ENCODE data around the gene FAP. TPM values are rescaled to one million over a fixed set of nuclear protein-coding genes. Genes with fewer than 3 reads are reported as not detected.

FAP gene
- total RNA-seq, 1 donor from 2014 or later = 0.71 TPM

- Histone ChIP-seq H3K4me3 (no peak overlapping the region), H3K27me3 (ENCODE audit: low read depth) (no peaks in the 10 kb centered on the region), H3K36me3 (no peaks in the 10 kb centered on the region), H3K9me3 (replicated peaks) (peaks cover 7% of the 10 kb centered on the region), H3K4me1 (no peaks in the 10 kb centered on the region), H3K27ac (replicated peaks) (no peak overlapping the region)
- TF ChIP-seq CTCF (IDR thresholded peaks at IDR 0.05; ENCODE audit: borderline replicate concordance) = no peak
- no peak for DNase-seq
- intact Hi-C loops (cut with micrococcal nuclease) = no loop called here
These were observed 117.1 kb downstream of the FAP start for GRCh38 chr2:162126111-162126519.

- no peak for DNase-seq
- Histone ChIP-seq H3K4me1 (no peaks in the 10 kb centered on the region), H3K36me3 (no peaks in the 10 kb centered on the region), H3K27ac (replicated peaks) (no peak overlapping the region), H3K27me3 (ENCODE audit: low read depth) (no peaks in the 10 kb centered on the region), H3K9me3 (replicated peaks) (no peaks in the 10 kb centered on the region), H3K4me3 (no peak overlapping the region)
- TF ChIP-seq CTCF (IDR thresholded peaks at IDR 0.05; ENCODE audit: borderline replicate concordance) = no peak
- intact Hi-C loops (cut with micrococcal nuclease) = no loop called here
These were observed 118.1 kb downstream of the FAP start for GRCh38 chr2:162125138-162125537.

GRCh38 chr2:162123806-162124758 is 119.2 kb downstream of the FAP start:
- no peak overlapping the region for H3K27ac ChIP-seq (replicated peaks)
- peaks cover 2% of the 10 kb centered on the region for H3K4me1 ChIP-seq
- no peaks in the 10 kb centered on the region for H3K36me3 ChIP-seq
- H3K4me3 ChIP-seq = no peak overlapping the region
- intact Hi-C loops (cut with micrococcal nuclease) = loop anchor here (5.0 kb wide), 1 partner anchor 117 kb away; no protein-coding TSS in a partner anchor
- no peaks in the 10 kb centered on the region for H3K9me3 ChIP-seq (replicated peaks)
- no peak for DNase-seq
- H3K27me3 ChIP-seq (ENCODE audit: low read depth) = no peaks in the 10 kb centered on the region
- peak; percentile 87 for TF ChIP-seq CTCF (IDR thresholded peaks at IDR 0.05; ENCODE audit: borderline replicate concordance)

Other genes starting within 250 kb of the FAP start
- gene DPP4, start 169.2 kb downstream of the FAP start, total RNA-seq = 4.4 TPM
- gene GCG, start 91.2 kb downstream of the FAP start, total RNA-seq = not detected
- 6.0 TPM for gene IFIH1, start 75.2 kb upstream of the FAP start, total RNA-seq
- 7.4 TPM for gene GCA, start 100.7 kb upstream of the FAP start, total RNA-seq

Measured in left ventricle myocardium inferior (tissue), 1 donor.